Stimulated activated CD8-positive, alpha-beta memory T cell treated with anti-CD3 and anti-CD28 coated beads, Interleukin-7, amount 100 ng/mL, for 4 hours (primary cell): ENCODE data around the gene TMPRSS12.
"Not testable (repeated sequence)": the region's sequence is repeated elsewhere in the genome, so short reads cannot be mapped to it uniquely, and the experiment has no call there.

Experiments used
- DNase-seq, 2 donors: peaks; one replicate each; pipeline ENCODE4 v3.0.0-alpha.2; 2020; ENCODE audit warnings: low read depth in 2 of 2

Gene TMPRSS12, protein sequence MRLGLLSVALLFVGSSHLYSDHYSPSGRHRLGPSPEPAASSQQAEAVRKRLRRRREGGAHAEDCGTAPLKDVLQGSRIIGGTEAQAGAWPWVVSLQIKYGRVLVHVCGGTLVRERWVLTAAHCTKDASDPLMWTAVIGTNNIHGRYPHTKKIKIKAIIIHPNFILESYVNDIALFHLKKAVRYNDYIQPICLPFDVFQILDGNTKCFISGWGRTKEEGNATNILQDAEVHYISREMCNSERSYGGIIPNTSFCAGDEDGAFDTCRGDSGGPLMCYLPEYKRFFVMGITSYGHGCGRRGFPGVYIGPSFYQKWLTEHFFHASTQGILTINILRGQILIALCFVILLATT

DNA sequence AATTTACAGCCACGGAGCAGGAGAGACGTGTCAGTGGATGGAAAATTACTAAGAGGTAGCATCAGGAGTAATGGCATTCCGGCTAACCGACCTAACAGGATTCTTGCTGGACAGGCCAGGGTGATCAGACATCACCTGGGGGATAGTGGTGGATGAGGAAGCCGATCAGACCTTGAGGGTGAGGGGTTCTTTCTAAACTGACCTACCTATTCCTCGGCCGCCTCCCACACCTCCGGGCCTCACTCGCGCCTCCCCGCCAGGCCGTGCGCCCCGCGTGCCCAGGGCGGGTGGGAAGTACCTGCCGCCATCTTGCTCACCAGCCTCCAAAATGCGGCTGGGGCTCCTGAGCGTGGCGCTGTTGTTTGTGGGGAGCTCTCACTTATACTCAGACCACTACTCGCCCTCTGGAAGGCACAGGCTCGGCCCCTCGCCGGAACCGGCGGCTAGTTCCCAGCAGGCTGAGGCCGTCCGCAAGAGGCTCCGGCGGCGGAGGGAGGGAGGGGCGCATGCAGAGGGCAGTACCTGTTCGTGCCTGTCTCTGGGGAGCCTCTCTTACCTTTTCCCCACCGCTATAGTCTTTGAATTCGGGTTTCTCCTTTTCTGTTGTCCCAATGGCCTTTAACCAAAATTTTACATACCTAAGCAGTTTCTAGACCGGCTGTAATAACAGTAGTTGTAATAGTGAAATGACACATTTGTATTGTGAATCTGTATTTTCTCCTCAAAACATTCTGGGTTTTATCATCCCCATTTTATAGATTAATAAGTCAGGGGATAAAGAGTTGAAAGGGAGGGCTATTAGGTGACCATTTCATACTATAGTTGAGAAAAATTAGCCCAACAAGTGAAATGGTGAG lies at the start of gene TMPRSS12:
Gene TMPRSS12, plus strand, starts transcription at position 290 of the 857 bp plus-strand sequence. Its CDS starts 39 bp downstream, at position 329.
- DNase-seq, result no peak

DNA sequence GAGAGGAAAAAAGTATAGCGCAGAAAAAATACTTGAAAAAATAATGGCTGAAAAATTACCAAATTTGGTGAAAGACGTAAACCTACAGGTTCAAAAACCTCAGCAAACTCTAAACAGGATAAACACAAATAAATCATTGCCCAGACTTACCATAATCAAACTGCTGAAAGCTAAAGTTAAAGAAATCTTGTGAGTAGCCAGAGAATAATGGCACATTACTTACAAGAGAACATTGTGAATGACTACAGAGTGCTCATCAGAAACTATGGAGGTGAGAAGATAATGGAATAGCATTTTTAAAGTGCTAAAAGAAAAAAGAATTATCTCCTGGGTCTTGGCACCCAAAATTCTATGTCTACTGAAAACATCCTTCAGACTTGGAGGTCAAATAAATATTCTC lies 42.8 kb upstream of the TMPRSS12 start:
- DNase-seq, result no peak

DNA sequence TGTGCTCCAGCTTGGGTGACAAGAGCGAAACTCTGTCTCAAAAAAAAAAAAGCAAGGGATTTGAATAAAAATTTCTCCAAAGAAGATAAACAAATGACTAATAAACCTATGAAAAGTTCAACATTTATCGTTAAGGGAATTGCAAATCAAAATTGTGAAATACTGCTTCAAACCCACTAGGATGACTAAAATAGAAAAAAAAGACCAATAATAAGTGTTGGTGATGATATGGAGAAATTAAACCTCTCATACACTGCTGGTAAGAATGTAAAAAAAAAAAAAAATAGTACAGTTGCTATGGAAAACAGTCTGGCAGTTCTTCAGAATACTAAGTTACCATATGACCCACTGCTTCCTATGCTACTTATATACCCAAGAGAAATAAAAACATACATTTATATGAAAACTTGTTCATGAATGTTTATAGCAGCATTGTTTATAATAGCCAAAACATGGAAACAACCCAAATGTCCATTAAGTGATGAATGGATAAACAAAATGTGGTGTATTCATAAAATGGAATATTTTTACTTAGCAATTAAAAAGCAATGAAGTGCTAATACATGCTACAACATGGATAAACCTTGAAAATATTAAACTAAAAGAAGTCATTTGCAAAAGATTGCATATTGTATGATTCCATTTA lies 39.4 kb upstream of the TMPRSS12 start:
- DNase-seq, result no peak

DNA sequence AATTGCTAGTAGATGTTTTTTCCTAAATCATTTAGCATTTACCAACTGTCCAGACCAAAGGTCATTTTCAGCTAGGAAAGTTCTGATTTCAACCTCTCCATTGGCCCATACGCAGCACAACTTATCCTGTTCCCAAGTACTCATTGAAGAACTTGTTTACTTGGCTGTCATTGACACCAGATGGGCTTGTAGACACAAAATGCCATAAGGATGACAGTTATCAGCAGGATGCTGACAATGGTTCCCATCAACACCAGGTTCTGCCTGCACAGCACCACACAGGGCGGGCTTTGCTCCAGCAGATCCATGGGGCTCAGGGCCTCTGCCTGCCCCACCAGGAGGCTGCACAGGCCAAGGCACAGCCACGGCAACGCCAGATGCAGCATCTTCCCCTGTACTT lies 36.5 kb upstream of the TMPRSS12 start:
- no peak for DNase-seq

DNA sequence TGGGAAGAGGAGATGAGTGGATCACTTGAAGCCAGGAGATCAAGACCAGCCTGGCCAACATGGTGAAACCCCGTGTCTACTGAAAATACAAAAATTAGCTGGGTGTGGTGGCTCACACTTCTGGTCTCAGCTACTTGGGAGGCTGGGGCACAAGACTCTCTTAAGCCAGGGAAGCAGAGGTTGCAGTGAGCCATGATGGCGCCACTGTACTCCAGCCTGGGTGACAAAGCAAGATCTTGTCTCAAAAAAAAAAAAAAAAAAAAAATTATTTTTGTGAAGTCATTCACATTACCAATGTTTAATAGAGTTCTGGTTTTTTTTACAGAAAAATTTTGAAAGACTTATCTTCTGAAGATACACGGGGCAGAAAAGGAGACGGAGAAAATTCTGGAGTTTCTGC lies 33.6 kb upstream of the TMPRSS12 start:
- not testable (repeated sequence) for DNase-seq

GRCh38 chr12:50814921-50815320 lies 27.8 kb upstream of the TMPRSS12 start:
- not testable (repeated sequence) for DNase-seq

DNA sequence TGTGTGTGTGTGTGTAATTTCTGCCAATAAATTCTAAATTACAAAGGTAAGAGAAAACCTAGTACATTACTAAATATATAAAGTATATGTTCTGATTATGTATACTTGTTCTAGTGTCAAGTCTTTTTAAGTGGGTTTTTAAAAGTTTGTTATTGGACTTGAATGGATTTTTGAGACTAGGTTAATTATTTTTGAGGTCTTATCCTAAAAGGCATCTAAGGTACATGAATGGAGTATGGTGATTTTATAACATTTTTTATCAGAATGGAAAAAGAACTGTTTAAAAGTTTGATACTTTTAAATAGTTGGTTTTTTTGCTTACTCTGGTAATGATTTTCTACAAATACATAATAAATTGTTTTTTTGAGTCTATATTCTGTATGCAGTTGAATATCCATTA lies 22.5 kb upstream of the TMPRSS12 start:
- DNase-seq, result no peak

- DNase-seq, result no peak
Observed at GRCh38 chr12:50822082-50822481, 20.6 kb upstream of the TMPRSS12 start.

- not testable (repeated sequence) for DNase-seq
Observed at GRCh38 chr12:50823724-50824123, 19.0 kb upstream of the TMPRSS12 start.

DNA sequence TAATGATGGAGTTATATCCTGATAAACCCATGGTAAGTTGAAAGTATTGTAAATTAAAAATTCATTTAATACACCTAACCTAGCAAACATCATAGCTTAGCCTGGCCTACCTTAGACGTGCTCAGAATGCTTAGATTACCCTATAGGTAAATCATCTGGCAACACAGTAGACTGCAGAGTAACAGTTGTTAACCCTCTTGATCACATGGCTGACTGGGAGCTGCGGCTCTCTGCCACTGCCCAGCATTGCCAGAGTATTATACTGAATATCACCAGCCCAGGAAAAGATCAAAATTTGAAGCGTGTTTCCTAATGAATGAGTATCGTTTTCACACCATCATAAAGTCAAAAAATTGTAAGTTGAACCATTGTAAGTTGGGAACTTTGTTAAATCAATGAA lies 17.8 kb upstream of the TMPRSS12 start:
- DNase-seq, result no peak

- no peak for DNase-seq
Observed at GRCh38 chr12:50825372-50825838, 17.3 kb upstream of the TMPRSS12 start.

- DNase-seq, result no peak
Observed at GRCh38 chr12:50828121-50828520, 14.6 kb upstream of the TMPRSS12 start.

DNA sequence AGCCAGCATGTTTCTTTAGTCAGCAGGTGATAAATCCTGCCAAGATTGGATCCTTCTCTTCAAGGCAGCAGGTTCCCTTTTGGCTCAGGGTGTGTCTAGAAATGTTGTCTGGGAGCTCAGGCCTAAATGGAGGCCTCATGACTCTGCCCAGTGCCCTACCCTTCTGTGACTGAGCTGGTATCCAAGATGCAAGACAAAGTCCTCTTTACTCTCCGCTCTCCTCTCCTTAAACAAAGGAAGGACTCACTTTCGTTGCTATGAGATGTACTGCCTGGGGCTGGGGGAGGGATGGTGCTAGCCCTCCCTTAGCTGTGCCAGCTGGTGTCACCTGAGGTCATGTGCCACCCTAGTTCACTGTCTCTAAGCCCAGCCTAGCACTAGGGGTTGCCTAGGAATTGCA lies 13.8 kb upstream of the TMPRSS12 start:
- DNase-seq, result no peak

DNA sequence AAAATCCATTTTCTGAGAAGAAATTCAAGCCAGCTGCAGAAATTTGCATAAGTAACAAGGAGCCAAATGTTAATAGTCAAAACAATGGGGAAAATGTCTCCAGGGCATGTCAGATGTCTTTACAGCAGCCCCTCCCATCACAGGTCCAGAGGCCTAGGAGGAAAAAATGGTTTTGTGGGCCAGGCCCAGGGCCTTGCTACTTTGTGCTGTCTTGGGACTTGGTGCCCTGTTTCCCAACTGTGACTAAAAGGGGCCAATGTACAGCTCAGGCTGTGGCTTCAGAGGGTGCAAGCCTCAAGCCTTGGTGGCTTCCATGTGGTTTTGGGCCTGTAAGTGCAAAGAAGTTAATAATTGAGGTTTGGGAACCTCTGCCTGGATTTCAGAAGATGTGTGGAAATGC lies 8.9 kb upstream of the TMPRSS12 start:
- DNase-seq, result not testable (repeated sequence)

GRCh38 chr12:50839042-50839441 lies 3.7 kb upstream of the TMPRSS12 start:
- DNase-seq, result no peak

- DNase-seq, result no peak
Observed at GRCh38 chr12:50840809-50841487, 1.8 kb upstream of the TMPRSS12 start.

- no peak for DNase-seq
Observed at GRCh38 chr12:50841716-50842531, 802 bp upstream of the TMPRSS12 start.

GRCh38 chr12:50845021-50845647 lies 2.4 kb downstream of the TMPRSS12 start:
- no peak for DNase-seq

GRCh38 chr12:50848963-50849362 lies 6.2 kb downstream of the TMPRSS12 start:
- no peak for DNase-seq

- DNase-seq, result not testable (repeated sequence)
Observed at GRCh38 chr12:50855218-50855617, 12.5 kb downstream of the TMPRSS12 start.
